ENCODE data around the gene ZMYND11.

Gene ZMYND11

GRCh38 chr10:137606-138005 lies 2.4 kb downstream of the ZMYND11 start:
- TF ChIP-seq, protein P1, sequence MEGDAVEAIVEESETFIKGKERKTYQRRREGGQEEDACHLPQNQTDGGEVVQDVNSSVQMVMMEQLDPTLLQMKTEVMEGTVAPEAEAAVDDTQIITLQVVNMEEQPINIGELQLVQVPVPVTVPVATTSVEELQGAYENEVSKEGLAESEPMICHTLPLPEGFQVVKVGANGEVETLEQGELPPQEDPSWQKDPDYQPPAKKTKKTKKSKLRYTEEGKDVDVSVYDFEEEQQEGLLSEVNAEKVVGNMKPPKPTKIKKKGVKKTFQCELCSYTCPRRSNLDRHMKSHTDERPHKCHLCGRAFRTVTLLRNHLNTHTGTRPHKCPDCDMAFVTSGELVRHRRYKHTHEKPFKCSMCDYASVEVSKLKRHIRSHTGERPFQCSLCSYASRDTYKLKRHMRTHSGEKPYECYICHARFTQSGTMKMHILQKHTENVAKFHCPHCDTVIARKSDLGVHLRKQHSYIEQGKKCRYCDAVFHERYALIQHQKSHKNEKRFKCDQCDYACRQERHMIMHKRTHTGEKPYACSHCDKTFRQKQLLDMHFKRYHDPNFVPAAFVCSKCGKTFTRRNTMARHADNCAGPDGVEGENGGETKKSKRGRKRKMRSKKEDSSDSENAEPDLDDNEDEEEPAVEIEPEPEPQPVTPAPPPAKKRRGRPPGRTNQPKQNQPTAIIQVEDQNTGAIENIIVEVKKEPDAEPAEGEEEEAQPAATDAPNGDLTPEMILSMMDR (IDR thresholded peaks at IDR 0.05; ENCODE audit: insufficient read depth, low read depth, low read length, missing control alignments) = no peak
- no peak overlapping the region for H3K4me3 ChIP-seq (ENCODE audit: low read depth, low read length)
- no peak for DNase-seq (ENCODE audit: low read depth)

DNA sequence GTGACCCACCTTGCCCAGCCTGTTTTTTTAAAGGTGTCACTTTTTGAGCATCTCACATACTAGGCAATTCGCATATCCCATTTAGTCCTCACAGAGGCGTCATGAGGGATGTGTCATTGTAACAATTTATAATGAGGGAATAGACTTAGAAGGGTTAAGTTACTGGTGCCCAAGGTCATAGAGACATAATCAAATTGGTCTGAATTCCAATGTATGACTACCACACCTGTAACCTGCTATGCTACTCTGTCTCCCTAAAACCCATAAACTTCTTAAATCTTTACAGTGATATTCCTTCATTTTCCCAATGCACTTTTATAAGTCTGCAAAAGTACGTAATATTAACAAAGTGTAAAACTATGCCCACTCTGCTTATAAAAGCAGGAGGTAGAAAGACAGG lies 7.1 kb downstream of the ZMYND11 start:
- TF ChIP-seq, protein P1 (IDR thresholded peaks at IDR 0.05; ENCODE audit: insufficient read depth, low read depth, low read length, missing control alignments) = no peak
- DNase-seq (ENCODE audit: low read depth) = no peak
- no peak overlapping the region for H3K4me3 ChIP-seq (ENCODE audit: low read depth, low read length)

GRCh38 chr10:152915-153314 lies 17.7 kb downstream of the ZMYND11 start:
- no peak for DNase-seq (ENCODE audit: low read depth)
- TF ChIP-seq, protein P1 (IDR thresholded peaks at IDR 0.05; ENCODE audit: insufficient read depth, low read depth, low read length, missing control alignments) = no peak
- no peak overlapping the region for H3K4me3 ChIP-seq (ENCODE audit: low read depth, low read length)

DNA sequence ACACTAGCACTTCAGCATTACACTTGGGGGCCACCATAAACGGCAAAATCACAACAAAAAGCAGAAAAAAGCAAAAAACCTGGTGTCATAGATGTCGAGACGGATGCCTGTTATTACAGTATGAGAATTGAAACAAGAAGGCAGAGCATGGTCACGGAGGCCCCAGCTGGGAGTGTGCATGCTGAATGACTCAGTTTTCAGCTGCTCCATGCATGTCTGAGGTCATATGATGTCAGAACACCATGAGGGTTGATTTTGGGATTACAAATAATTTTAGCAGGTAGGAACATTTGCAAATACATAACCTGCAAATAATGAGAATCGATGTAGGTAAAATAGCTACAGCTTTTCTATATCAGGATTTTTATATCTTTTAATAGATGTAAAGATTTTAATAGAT lies 19.1 kb downstream of the ZMYND11 start:
- no peak for DNase-seq (ENCODE audit: low read depth)
- TF ChIP-seq, protein P1 (IDR thresholded peaks at IDR 0.05; ENCODE audit: insufficient read depth, low read depth, low read length, missing control alignments) = no peak

DNA sequence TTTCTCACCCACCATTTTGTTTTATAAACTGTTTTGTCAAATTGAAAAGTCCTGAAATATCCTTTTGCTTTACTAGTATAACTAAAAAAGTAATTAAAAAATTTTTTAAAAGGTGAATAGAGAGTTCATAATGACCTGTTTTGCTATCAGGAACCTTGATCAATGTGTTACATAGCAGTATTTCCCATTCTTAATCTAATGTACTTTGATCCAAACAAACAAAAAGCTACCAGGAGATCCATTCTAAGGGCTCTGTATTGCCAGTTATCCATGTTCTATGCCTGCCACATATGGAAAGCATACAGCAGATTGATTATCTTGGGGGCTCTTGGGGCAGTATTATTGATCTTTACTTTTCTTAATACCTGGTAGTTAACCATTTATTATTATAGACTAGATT lies 32.1 kb downstream of the ZMYND11 start:
- DNase-seq (ENCODE audit: low read depth) = no peak
- TF ChIP-seq, protein P1 (IDR thresholded peaks at IDR 0.05; ENCODE audit: insufficient read depth, low read depth, low read length, missing control alignments) = no peak
- H3K4me3 ChIP-seq (ENCODE audit: low read depth, low read length) = no peak overlapping the region

More for the DNA sequence above, 19.1 kb downstream of the ZMYND11 start:
- no peak overlapping the region for H3K4me3 ChIP-seq (ENCODE audit: low read depth, low read length)

DNA sequence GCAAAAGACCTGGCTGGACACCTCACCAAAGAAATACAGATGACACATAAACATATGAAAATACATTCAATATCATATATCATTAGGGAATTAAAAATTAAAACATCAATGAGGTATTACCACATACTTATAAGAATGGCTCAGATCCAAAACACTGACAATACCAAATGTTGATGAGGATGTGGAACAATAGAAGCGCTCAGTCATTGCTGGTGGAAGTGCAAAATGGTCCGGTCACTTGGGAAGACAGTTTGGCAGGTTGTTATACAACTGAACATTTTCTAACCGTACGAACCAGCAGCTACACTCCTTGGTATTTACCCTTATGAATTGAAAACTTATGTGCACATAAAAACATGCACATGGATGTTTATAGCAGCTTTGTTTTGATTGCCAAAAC lies 38.5 kb downstream of the ZMYND11 start:
- no peak for DNase-seq (ENCODE audit: low read depth)
- TF ChIP-seq, protein P1 (IDR thresholded peaks at IDR 0.05; ENCODE audit: insufficient read depth, low read depth, low read length, missing control alignments) = no peak
- H3K4me3 ChIP-seq (ENCODE audit: low read depth, low read length) = no peak overlapping the region

- H3K4me3 ChIP-seq (ENCODE audit: low read depth, low read length) = no peak overlapping the region
- DNase-seq (ENCODE audit: low read depth) = no peak
- TF ChIP-seq, protein P1 (IDR thresholded peaks at IDR 0.05; ENCODE audit: insufficient read depth, low read depth, low read length, missing control alignments) = no peak
Observed at GRCh38 chr10:176677-177076, 41.4 kb downstream of the ZMYND11 start.
